Measurements from ENCODE around the gene ACSM2B.
"Not testable (repeated sequence)": the region's sequence is repeated elsewhere in the genome, so short reads cannot be mapped to it uniquely, and the experiment has no call there.

The ACSM2B gene

DNA sequence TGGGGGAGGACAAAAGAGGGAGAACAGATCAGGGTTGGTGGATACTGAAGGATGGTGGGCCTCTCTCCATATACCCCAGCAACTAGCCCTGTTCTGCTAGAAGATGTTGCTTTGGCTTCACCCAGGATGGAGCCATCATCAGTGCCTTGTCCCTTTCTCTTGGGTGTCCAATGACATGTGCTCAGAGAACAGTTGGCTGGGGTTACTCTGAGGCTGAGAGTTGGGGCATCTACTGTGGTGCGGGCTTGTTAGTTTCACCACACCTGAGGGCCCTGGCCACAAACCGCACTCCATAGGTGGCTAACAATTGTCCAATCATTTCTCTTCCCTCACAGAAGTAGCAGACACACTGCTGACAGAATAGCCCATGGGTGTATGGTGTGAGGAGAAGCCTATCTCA lies 18.9 kb upstream of the ACSM2B start:
- DNase-seq = not testable (repeated sequence)

DNA sequence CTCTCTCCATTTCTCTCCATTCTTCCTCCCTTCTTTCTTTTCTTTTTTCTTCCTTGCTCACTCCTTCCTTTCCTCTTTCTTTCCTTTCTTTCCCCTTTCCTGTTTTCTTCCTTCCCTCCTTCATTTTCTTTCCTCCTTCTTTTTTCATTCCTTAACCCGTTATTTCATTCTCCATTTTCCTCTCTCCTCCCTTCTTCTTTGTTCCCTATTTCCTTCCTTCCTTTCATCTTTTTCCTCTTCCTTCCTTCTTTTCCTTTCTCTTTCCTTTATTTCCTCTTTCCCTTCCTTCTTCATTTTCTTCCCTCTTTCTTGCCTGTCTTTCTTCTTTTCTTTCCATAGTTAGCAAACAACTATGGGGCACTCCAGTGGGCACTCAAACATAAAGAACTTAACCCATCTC lies 16.6 kb upstream of the ACSM2B start:
- not testable (repeated sequence) for DNase-seq

DNA sequence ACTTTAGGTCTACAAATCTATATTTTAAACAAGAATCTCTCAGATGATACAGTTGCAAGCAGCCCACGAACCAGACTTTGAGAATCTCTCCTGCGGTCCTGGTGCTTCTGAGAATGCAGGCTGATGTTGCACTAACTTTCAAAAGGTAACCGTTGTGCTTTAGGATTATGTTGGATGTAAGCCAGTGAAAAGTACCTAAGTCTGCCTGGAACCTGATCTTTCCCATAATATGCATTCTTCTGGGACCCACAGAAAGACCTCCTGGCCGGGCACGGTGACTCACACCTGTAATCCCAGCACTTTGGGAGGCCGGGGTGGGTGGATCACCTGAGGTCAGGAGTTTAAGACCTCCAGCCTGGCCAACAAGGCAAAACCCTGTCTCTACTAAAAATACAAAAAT lies 13.3 kb upstream of the ACSM2B start:
- DNase-seq = not testable (repeated sequence)

DNA sequence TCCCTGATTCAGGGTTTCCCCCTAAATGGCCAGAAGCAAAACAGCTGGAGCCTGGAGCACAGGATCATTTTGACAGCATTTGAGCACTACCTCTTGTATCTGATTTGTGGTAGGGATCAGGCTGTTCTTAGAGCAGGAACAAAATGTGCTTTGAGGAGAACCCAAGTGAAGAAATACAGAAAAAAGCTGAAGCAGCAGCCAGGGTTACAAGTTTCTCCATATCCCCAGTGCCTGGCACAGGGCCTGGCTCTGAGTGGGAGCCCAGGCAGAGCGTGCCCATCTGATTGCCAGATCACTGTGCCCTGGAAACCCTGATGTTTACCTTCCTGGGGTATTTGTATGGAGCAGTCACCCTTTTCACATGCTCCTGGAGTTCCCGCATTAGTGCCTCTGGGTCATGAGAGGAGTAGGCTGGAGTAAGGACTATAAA lies 11.5 kb upstream of the ACSM2B start:
- DNase-seq = not testable (repeated sequence)

DNA sequence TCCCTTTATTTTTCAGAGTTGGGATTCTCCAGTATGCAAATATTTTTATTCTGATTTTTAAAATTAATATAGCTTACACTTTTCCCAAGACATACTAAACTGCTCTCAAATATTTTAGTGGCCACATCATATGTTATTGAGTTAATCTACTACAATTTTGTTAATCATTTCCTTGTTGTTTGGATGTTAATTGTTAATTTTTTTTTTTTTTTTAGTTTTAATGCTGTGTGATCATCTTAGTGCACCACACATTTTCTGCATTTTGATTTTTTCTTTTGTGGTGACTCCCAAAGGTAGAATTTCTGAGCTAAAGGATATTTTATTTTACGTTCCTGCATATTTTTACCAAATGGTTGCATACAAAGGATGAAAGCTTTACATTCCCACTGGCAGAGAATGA lies 10.5 kb upstream of the ACSM2B start:
- DNase-seq = not testable (repeated sequence)

DNA sequence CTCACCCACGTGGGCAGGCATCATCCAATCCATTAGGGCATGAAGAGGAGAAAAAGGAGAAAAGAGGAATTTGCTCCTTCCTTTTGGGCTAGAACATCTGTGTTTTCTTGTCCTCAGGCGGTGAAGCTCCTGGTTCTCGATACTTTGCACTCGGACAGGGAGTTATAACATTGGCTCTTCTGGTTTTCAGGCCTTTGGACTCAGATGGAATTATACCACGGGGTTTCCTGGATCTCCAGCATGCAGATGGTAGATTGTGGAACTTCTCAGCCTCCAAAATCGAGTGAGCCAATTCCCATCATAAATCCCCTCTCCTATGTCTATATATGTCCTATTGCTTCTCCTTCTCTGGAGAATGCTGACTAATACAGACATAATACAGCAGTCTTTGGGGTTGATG lies 9.9 kb upstream of the ACSM2B start:
- not testable (repeated sequence) for DNase-seq

DNA sequence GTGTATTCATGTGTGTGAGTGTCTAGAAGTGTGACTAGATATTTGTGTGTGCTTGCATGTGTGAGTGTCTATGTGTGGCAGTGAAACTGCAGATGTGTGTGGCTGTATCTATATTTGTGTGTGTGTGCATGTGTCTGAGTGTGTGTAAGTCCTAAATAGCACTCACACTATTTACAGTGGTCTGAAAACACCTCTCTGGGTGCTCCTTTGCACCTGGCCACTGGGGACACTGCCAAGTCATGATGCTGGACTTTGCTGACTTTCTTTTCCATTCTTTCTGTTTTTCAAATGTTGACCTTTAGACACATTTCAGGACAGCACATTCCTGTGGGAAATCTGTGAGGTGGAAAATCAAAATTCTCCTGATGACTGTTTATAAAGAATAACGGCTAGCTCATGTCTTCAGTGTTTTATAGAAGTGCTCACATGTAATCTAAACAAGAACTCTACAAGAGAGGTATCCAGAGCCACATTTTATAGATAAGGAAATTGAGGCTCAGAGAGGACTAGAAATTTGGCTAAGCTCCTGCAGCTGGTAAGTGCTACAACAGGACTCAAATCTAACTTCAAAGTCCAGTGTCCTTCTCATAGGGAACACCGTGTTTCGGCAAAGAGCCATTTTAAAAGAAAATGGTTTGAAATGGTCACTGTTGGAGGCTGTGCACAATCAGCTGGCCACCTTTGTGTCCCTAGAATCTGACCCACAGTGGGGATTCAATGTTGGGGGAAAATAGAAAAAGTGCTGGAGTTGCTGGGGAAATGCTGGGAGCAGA lies 4.5 kb upstream of the ACSM2B start:
- DNase-seq = not testable (repeated sequence)

DNA sequence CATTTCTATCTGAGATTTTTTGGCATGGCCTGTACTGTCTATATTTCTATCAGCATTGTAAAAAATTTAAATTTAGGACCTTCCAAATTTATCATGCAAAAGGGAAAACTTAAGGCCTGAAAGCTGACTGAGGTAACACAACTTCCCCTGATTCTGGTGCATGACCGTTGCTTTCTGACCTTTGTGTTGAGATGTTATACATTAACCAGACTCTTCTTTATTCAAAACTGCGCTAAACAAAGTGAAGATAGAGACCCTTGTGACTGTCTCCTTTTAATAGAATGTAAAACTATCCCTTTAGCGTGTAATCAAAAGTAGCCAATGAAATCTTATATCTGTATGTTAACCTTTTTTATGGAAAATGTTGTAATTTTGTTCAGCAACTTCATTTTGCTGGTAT lies 1.9 kb upstream of the ACSM2B start:
- DNase-seq = not testable (repeated sequence)

DNA sequence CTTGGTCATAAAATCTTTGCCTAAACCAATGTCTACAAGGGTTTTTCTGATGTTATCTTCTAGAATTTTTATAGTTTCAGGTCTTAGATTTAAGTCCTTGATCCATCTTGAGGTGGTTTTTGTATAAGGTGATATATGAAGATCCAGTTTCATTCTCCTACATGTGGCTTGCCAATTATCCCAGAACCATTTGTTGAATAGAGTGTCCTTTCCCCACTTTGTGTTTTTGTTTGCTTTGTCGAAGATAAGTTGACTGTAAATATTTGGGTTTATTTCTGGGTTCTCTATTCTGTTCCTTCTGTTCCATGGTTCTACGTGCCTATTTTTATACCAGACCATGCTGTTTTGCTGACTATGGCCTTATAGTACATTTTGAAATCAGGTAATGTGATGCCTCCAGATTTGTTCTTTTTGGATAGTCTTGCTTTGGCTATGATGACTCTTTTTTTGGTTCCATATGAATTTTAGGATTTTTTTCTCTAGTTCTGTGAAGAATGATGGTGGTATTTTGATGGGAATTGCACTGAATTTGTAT lies 7.0 kb downstream of the ACSM2B start:
- not testable (repeated sequence) for DNase-seq

DNA sequence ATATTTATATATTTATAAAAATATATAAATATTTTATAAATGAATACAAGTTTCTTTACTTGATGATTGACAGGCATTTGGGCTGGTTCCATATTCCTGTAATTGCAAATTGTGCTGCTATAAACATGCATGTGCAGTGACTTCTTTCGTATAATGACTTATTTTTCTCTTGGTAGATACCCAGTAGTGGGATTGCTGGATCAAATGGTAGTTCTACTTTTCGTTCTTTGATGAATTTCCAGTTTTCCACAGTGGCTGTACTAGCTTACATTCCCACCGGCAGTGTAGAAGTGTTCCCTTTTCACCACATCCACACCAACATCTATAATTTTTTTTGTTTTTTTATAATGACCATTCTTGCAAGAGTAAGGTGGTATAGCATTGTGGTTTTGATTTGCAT lies 7.8 kb downstream of the ACSM2B start:
- no peak for DNase-seq

DNA sequence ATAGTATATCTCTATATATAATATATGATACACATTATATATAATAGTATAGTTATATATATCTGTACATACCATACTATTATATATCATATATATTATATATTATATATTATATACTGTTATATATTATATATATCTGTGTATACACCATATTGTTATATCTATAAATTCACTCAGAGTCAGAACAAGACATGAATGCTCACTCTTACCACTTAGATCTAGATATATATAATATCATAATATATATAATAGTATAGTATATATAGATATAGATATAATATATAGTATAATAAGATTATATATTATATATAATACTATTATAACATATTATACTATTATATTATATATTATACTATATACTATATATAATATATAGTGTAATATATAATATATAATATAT lies 9.3 kb downstream of the ACSM2B start:
- no peak for DNase-seq

DNA sequence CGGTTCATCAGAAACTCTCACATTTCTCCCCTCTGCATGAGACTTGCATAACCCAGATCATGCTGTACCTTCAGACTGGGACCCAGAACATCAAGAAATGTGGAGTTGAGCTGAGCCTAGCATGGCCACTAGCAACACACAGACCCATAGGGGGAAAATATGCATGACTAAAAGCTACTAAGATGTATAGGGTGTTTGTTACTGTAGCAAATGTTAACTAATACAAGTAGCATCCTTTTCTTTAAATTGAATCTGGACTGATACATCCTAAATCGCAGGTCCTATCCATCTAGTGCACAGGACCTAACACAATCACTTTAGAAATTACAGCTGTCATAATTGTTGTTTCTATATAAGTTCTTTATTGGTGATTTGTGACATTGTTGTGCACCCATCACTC lies 10.8 kb downstream of the ACSM2B start:
- not testable (repeated sequence) for DNase-seq

DNA sequence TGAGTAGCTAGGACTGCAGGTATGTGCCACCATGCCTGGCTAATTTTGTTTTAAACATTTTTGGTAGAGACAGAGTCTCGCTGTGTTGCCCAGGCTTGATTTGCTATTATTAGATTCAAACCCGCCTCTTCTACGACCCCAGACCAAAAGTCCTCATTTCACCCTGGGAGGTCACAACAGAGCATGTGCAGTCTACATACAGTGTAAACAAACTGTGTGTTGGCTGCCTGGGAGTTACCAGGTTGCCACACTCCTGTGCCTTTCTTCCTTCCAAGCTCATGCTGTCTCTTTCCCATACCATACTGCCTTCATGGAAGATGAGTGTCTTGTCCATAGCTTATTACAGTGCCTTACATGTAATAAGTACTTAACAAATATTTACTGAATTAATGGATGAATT lies 11.9 kb downstream of the ACSM2B start:
- DNase-seq = not testable (repeated sequence)

DNA sequence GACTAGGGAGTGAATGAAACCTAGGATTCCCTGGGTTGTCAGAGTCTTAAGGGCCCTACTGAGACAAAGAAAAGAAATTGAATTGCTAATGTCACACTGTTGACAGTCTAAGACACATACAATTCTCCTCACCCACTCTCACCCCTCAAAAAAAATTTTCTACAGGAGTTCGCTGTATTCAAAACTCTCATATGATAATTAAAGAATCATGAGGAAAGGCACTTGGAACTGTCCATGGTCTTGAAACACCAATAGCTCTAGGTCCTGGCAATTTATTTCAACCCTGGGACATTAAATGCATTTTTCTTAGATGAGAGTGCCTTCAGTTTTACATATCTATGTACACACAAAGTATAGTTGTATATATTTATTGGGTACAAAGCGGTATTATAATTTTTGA lies 20.5 kb downstream of the ACSM2B start:
- not testable (repeated sequence) for DNase-seq

DNA sequence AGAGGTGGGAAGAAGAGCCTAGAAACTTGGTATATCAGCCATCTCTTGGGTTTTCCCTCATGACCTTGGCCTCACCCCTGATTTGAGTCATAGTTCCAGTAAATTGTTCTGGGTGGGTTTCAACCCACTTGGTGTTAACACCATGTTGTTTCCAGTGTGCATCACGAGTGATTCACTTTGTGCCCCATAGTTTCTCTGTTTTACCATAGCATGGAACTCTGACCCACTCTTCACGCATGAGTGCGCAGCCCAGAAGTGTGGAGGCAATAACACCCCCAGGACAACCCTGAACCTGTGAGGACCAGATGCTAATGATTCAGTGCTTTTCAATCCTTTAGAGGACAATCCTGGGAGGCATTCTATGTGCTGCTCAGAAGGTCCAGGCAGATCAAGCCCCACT lies 21.5 kb downstream of the ACSM2B start:
- DNase-seq = not testable (repeated sequence)

DNA sequence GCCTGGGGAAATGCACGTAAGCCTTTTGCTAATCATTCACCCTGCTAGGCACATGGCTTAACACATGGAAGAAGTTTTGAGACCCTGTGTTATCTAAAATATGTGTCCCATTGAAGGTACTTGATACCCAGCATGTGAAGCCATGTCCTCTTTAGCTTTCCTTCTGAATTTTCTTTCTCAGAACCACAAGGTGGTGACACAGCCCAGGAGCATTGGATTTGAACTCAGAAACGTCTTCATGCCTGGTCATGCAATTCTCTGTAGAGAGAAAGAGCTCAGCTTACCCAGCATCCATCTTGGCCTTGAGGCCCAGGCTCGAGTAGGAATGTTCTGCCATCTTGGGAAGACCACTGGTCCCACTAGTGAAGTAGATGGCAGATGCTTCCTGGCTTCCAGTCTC lies 22.7 kb downstream of the ACSM2B start:
- DNase-seq = not testable (repeated sequence)

DNA sequence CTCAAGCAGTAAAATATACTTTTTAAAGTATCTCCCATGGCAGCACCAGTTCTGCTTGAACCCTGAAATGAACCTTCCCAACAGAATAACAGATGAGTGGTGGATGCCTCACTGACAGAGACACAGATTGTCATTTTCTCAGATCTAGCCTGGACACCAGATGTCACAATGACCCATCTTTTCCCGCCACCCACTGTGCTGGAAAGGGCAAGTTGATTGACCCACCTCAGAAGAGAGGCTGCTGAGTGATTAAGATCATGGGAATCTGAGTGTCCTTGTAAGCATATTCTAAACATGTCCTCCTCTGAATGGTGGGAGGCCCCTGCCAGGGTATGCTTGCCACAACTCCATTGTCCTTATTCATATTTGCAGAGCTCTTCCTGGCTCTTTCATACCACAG lies 29.2 kb downstream of the ACSM2B start:
- DNase-seq = not testable (repeated sequence)

DNA sequence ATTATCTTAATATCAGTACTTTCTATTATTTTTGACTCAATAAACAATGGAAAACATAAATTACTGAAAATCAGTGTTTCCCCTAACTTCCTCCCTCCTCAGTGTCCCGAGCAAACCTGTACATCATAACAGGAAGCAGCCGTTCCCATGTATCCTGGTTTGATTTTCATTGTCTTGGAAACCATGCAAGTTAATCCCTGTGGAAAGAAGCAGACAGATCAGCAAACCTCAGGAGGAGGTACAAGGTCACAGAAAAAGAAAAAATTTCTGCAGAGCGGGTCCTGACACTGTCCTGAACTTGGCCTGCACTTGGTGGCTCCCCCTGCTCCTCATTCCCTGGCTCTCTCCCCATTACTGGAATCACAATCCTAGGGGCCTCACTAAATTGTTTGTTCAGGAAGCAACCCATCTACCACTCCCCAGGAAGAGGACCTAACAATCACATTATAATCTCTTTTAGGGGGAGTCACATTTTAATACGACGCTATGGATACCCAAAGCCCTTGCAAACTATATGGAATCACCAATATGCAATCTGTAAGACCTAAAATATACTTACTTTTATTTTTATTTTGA lies 29.8 kb downstream of the ACSM2B start:
- not testable (repeated sequence) for DNase-seq

DNA sequence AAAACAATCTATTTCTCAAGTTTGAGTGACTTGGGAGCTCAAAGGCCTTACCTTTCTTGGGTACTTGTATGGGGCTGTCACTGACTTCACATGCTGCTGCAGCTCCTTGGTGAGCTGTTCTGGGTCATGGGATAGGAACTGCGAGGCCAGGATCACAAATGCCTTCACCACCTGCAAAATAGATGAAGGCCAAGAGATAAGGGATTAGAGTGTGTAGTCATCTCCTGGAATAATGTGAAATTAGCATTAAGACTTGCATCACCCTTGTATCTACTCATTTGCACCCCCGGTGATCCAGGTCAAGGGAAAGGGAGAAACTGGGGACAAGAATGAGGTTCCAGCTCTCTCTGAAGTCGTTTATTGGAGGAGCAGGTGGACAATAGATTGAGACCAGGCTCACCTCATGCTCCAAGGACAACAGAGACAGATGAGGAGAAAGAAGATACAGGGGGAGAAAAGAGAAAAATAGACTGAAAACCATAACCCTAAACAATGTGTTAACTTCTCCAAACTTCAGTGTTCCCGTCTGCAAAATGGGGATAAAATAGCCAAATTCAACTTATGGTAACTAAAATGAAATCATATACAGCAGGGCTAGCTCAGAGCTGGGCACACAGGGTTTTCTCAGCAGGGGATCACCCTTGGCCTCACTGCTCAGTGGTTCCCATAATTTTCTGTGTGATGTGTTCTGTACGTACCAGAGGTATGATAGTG lies 35.4 kb downstream of the ACSM2B start:
- DNase-seq = not testable (repeated sequence)

DNA sequence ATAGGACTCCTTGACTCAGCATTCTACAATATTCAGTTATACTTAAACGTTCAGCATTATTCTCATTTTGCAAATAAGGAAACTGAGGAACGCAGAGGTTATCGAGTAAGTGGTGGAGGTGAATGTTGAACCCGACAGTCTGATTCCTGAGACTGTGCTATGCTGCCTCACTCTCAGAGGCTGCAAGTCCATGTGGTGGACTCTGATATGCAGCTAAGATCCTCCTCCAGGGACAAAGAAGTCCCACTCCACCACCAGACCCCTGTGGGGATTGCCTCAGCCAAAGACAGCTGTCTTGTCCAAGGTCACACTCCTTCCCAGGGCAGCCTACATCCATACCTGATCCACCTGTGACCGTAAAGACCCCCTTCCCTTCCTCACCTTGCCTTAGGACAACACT lies 37.5 kb downstream of the ACSM2B start:
- no peak for DNase-seq

DNA sequence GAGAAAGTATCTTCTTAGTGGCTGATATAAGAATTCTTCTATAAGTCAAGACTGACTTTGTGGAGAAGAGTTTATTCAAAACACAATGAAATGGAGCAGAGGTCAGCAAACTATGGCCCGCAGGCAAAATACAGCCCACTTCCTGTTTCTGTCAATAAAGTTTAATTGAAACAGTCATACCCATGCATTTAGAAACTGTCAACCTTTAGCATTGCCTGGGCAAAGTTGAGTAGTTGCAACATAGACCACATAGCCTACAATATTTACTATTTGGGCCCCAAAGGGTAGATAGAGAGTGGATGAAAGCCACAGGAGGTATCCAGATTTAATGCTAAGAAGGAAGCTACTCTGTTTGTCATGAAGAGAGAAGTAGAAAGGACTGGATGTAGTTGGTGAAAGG lies 38.0 kb downstream of the ACSM2B start:
- no peak for DNase-seq

DNA sequence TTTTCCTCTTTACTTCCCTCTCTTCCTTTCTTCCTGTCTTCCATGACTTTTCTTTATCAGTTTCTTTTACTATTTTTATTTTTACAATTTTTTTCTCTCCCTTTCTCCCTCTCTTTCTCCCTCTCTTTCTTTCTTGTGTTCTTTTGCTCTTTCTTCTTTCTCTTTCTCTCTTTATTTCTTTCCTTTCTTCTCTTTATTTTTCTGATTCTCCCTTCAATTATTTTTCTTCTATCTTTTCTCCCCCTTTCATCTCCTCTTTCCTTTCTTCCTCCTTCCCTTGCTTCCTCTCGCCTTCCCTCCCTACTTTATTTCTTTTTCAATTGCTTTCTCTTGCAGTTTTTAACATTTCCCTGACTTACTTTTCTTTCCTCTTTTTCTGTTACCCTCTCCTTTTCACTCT lies 39.5 kb downstream of the ACSM2B start:
- not testable (repeated sequence) for DNase-seq

DNA sequence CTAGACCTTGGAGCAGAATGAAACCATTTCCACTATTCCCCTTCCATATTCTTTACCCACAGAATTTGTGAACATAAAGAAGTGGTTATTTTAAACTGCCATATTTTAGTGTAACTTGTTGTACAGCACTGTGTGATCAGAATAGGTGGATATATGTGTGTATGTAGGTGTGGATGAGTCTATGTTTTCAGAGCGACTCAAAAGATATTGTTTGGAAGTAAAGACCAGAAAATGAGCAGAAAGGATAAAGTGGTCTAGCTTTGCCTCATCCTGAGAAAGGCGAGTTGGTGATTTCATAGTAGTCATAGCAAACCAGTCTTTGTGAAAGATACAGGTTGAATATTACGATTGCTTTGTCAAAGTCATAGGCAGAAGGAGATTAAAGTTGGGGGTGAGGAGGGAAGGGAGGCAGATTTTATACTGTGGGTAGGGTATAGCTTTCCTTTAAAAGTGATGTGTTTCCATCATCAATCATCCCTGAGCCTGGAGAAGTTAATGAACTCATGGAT lies 43.8 kb downstream of the ACSM2B start:
- not testable (repeated sequence) for DNase-seq

Data from NCI-H2227 treated with DMSO at 0.1 percent for 48 hours (cell line).